ENCODE measurements around the gene HDAC10. TPM values are rescaled to one million over a fixed set of nuclear protein-coding genes. Genes with fewer than 3 reads are reported as not detected.

Gene HDAC10
- polyA plus RNA-seq, 4 donors, result 18.0 to 28.7 (median 19.9) TPM

- no peak for DNase-seq (ENCODE audit: low read depth in 4 of 4, low spot score in 3 of 4)
Measured at GRCh38 chr22:50257041-50257440, 6.0 kb upstream of the HDAC10 start.

- DNase-seq (ENCODE audit: low read depth in 4 of 4, low spot score in 3 of 4), result no peak
Measured at GRCh38 chr22:50256258-50256862, 5.3 kb upstream of the HDAC10 start.

- no peak for DNase-seq (ENCODE audit: low read depth in 4 of 4, low spot score in 3 of 4)
Measured at GRCh38 chr22:50255607-50256006, 4.5 kb upstream of the HDAC10 start.

GRCh38 chr22:50255099-50255498 lies 4.0 kb upstream of the HDAC10 start:
- DNase-seq (ENCODE audit: low read depth in 4 of 4, low spot score in 3 of 4), result no peak

- no peak for DNase-seq (ENCODE audit: low read depth in 4 of 4, low spot score in 3 of 4)
Measured at GRCh38 chr22:50253941-50254340, 2.9 kb upstream of the HDAC10 start.

GRCh38 chr22:50253046-50253915 lies 2.2 kb upstream of the HDAC10 start:
- no peak for DNase-seq (ENCODE audit: low read depth in 4 of 4, low spot score in 3 of 4)

GRCh38 chr22:50252082-50253045 lies 1.3 kb upstream of the HDAC10 start:
- no peak for DNase-seq (ENCODE audit: low read depth in 4 of 4, low spot score in 3 of 4)

- no peak for DNase-seq (ENCODE audit: low read depth in 4 of 4, low spot score in 3 of 4)
Measured at GRCh38 chr22:50251477-50252081, 514 bp upstream of the HDAC10 start.

GRCh38 chr22:50250249-50250554 lies 863 bp downstream of the HDAC10 start:
- no peak for DNase-seq (ENCODE audit: low read depth in 4 of 4, low spot score in 3 of 4)

GRCh38 chr22:50249341-50250248 lies 1.5 kb downstream of the HDAC10 start:
- no peak for DNase-seq (ENCODE audit: low read depth in 4 of 4, low spot score in 3 of 4)

- no peak for DNase-seq (ENCODE audit: low read depth in 4 of 4, low spot score in 3 of 4)
Measured at GRCh38 chr22:50248196-50249081, 2.6 kb downstream of the HDAC10 start.

- no peak for DNase-seq (ENCODE audit: low read depth in 4 of 4, low spot score in 3 of 4)
Measured at GRCh38 chr22:50247748-50248147, 3.3 kb downstream of the HDAC10 start.

- DNase-seq (ENCODE audit: low read depth in 4 of 4, low spot score in 3 of 4), result no peak
Measured at GRCh38 chr22:50246242-50247175, 4.6 kb downstream of the HDAC10 start.

GRCh38 chr22:50245214-50246072 lies 5.6 kb downstream of the HDAC10 start:
- no peak for DNase-seq (ENCODE audit: low read depth in 4 of 4, low spot score in 3 of 4)

GRCh38 chr22:50244420-50245213 lies 6.4 kb downstream of the HDAC10 start, which contains the start of gene TUBGCP6:
TUBGCP6 (minus strand) TSS chr22:50245023; CDS start chr22:50244459, 564 bp downstream.
- peak; percentile 88 to 92 (median 90) for DNase-seq (ENCODE audit: low read depth in 4 of 4, low spot score in 3 of 4)

Measured in right renal pelvis (tissue), 4 donors.